ENCODE results near the gene E2F2.

Gene E2F2

DNA sequence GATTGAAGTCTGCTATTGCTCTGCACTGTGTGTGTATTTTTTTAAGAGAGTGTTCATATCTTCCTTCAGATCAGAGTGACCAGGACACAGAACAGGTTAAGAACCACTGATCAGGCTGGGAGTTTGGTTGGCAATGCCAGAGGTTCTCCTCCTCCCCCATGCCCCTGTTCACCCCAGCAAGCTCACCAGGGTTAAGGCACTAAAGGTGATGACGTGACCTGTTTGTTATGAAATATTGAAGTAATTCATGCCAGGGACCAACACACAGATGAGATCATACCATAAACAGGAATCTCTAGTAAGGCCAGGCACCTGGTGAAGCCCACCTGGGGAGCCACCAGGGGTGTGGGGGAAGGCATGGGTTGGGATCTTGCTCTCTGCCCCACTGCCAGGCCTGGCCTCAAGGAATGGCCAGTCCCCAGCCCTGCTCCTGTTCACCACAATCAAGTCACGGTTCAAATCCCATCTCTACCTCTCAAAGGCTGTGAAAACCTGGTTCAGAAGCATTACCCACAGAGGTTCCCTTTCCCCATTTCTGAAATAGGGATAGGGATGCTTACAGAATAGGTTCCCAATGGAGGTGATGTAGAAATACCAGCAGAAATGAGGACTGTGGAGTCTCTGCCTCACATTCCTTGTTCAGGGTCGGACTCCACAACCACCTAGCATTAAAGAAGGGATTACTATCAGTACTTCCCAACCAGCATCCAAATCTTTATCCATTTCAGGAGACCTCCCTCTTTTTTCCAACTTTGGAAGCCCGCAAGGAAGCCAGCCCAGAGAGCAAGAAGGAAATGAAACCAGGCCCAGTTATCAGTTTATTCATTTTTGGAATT, 25.8 kb upstream of the E2F2 start:
- TF ChIP-seq REST (IDR thresholded peaks at IDR 0.05; ENCODE audit: insufficient read depth in 1 of 2, low read depth in 2 of 2, low read length in 2 of 2) = no peak
- no peak for TF ChIP-seq FOXP2 (optimal IDR thresholded peaks at IDR 0.05; ENCODE audit: borderline replicate concordance, extremely low read depth, extremely low read length, insufficient read depth)
- peak; percentile 79 for TF ChIP-seq POLR2AphosphoS5 (IDR thresholded peaks at IDR 0.05; ENCODE audit: low read depth, low read length)
- TF ChIP-seq TAF1 (IDR thresholded peaks at IDR 0.05; ENCODE audit: borderline replicate concordance, insufficient read depth, low read length) = peak; percentile 1; the same call in 1 of the 2 replicates
- peak; percentile 71; the same call in 1 of the 2 replicates for TF ChIP-seq SIN3A (IDR thresholded peaks at IDR 0.05; ENCODE audit: borderline replicate concordance, insufficient read depth, low read length)

DNA sequence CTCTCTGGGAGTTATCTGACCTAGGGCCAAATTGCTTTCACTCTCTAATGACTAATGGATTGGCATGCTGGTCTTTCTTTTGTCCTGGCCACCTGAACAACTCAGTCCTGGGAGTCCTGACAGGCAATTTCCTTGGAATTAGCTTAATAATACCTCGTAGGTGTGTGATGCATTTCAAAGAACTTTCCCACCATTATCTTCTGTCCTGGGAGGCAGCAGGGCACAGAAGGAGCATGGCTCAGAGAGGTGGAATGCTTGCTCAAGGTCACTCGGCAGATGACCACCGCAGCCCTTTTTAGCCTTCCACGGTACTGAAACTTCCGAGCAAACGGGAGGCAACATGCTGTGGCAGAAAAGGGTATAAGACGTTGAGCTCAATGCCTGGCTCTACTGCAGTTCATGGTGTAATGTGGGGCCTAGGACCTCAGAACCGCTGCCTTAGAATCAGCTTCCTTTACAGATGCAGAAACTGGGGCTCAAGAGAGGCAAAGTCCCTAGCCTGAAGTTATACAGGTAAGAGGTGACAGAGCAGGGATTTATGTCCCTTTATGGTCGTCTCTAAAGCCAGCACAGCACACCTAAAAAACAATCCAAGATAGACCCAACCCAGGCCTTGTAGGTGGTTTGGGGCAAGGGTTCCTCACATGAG, 25.1 kb upstream of the E2F2 start:
- peak in 1 of 2 experiments; percentile 39; a peak in 1 of 4 replicates for TF ChIP-seq REST (IDR thresholded peaks at IDR 0.05; ENCODE audit: insufficient read depth in 1 of 2, low read depth in 2 of 2, low read length in 2 of 2)
- TF ChIP-seq POLR2AphosphoS5 (IDR thresholded peaks at IDR 0.05; ENCODE audit: low read depth, low read length) = no peak; the same call in 1 of the 2 replicates
- TF ChIP-seq FOXP2 (optimal IDR thresholded peaks at IDR 0.05; ENCODE audit: borderline replicate concordance, extremely low read depth, extremely low read length, insufficient read depth) = no peak
- TF ChIP-seq TAF1 (IDR thresholded peaks at IDR 0.05; ENCODE audit: borderline replicate concordance, insufficient read depth, low read length) = peak; percentile 14; the same call in 1 of the 2 replicates
- peak; percentile 29; the same call in 1 of the 2 replicates for TF ChIP-seq SIN3A (IDR thresholded peaks at IDR 0.05; ENCODE audit: borderline replicate concordance, insufficient read depth, low read length)

DNA sequence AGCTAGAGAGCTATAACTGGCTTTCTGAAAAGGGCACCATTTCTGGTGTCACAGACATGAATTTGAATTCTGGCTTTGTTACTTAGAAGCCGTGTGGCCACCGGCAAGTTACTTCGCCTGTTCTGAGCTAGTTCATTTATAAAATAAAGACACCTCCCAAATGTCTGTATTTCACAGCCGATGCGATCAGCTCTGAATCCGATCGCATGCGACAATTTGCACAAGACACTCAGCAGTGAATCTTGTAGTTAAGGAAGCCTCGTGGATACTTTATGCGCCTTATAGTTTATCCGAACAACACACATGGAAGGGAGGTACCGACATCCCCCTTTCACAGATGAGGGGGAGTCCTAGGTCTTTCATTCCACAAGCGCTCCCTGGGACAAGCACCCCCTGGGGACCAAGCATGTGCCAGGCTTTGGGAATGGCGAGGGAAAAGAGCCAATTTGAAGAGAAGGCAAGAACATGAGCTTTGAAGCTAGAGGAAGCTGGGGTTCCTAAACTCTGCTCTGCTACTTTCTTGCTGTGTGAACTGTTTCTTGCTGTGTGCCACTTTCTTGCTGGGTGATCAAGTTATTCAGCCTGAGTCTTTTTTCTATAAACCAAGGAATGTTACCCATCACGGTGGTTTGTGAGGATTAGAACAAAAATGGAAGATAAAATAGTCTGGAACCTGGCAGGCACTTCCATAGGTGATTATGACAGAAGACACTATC, 24.4 kb upstream of the E2F2 start:
- TF ChIP-seq SIN3A (IDR thresholded peaks at IDR 0.05; ENCODE audit: borderline replicate concordance, insufficient read depth, low read length) (no peak), TAF1 (IDR thresholded peaks at IDR 0.05; ENCODE audit: borderline replicate concordance, insufficient read depth, low read length) (peak; percentile 17; the same call in 1 of the 2 replicates), REST (IDR thresholded peaks at IDR 0.05; ENCODE audit: insufficient read depth in 1 of 2, low read depth in 2 of 2, low read length in 2 of 2) (no peak)

DNA sequence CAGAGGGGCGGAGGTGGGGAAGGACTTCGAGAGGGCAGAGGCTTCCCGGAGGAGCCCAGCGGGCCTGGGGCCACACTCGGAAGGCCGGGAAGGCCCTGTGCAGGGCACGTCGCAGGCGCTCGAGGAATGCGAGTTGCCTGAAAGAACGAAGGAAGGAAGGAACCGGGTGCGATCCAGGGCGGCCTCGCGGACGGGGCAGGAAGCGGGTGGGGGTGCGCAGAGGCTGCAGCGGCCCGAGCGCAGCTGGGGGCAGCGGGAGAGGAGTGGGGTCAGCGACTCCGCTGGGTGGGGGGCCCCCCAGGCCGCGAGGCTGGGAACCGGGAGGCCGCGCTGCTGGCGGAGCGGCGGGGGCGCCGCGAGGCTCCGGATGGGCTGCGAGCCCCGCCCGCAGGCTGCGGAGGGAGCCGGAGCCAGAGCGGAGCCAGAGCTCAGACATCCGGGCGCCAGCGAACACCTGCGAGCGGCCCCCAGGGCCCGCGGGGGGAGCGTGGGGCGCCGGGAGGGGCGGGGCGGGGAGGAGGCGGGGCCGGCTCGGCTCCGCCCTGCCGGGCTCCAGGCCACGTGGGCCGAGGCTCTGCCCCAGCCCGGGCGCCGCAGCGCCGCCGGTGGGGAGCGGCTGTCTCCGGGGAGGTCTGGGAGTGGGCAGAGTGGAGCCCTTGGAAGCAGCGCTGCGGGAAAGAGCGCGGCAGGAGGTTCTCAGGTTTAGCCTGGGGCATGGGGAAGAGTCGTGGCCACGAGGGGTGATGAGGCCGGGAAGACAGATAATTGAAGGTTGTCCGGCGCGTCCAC, 23.6 kb upstream of the E2F2 start:
- TF ChIP-seq SIN3A (IDR thresholded peaks at IDR 0.05; ENCODE audit: borderline replicate concordance, insufficient read depth, low read length) (peak; percentile 53; the same call in 1 of the 2 replicates), REST (IDR thresholded peaks at IDR 0.05; ENCODE audit: insufficient read depth in 1 of 2, low read depth in 2 of 2, low read length in 2 of 2) (0 out of 4 replicates have a peak, but pooled peaks of 1 of the 2 experiments have one; percentile 38), FOXP2 (optimal IDR thresholded peaks at IDR 0.05; ENCODE audit: borderline replicate concordance, extremely low read depth, extremely low read length, insufficient read depth) (no peak), TAF1 (IDR thresholded peaks at IDR 0.05; ENCODE audit: borderline replicate concordance, insufficient read depth, low read length) (peak; percentile 26; the same call in 1 of the 2 replicates), POLR2AphosphoS5 (IDR thresholded peaks at IDR 0.05; ENCODE audit: low read depth, low read length) (peak; percentile 71)
